NT2/D1 (cell line): ENCODE data around the gene GLRA1.
"Not testable (repeated sequence)": the region's sequence is repeated elsewhere in the genome, so short reads cannot be mapped to it uniquely, and the experiment has no call there.

Experiments used
- DNase-seq: peaks from one replicate; pipeline ENCODE4 v3.0.0-alpha.2; 2011; ENCODE audit warnings: low read depth, low spot score
- H3K27me3 ChIP-seq: 2 replicates; pipeline ENCODE4 v1.6.0; 2011; ENCODE audit warnings: mild to moderate bottlenecking; ENCODE audit not compliant: insufficient read length, insufficient read depth
- H3K36me3 ChIP-seq: 2 replicates; pipeline ENCODE4 v1.6.1; 2011; ENCODE audit warnings: mild to moderate bottlenecking, low read length, mixed read lengths; ENCODE audit not compliant: insufficient read depth, insufficient read length
- H3K4me1 ChIP-seq: 2 replicates; pipeline ENCODE4 v1.5.1; 2011; ENCODE audit not compliant: insufficient read depth, insufficient read length
- H3K4me3 ChIP-seq: 2 replicates; pipeline ENCODE4 v1.5.1; 2011; ENCODE audit warnings: low read depth; ENCODE audit not compliant: insufficient read length
- H3K9ac ChIP-seq: 2 replicates; pipeline ENCODE4 v1.6.0; 2011; ENCODE audit warnings: low read depth; ENCODE audit not compliant: insufficient read length
- H3K9me3 ChIP-seq: 2 replicates; pipeline ENCODE4 v1.5.1; 2011; ENCODE audit warnings: mild to moderate bottlenecking, low read length; ENCODE audit not compliant: insufficient read depth
- SUZ12 ChIP-seq: IDR thresholded peaks from 2 replicates; pipeline ENCODE4 v1.6.1; 2011; ENCODE audit not compliant: insufficient read length, insufficient read depth; ENCODE audit errors: extremely low read depth
- YY1 ChIP-seq: IDR thresholded peaks from 2 replicates; pipeline ENCODE4 v1.6.1; 2011; ENCODE audit not compliant: insufficient read length, insufficient read depth
- ZNF274 ChIP-seq: IDR thresholded peaks from 2 replicates; pipeline ENCODE4 v1.6.1; 2011; ENCODE audit warnings: mild to moderate bottlenecking, low read depth, low read length

Gene GLRA1

GRCh38 chr5:151856861-151857260, 67.8 kb downstream of the GLRA1 start:
- DNase-seq = no peak
- Histone ChIP-seq H3K9me3 (no peaks in the 10 kb centered on the region), H3K4me3 (no peak overlapping the region), H3K27me3 (no peaks in the 10 kb centered on the region), H3K36me3 (no peaks in the 10 kb centered on the region), H3K9ac (no peak overlapping the region), H3K4me1 (no peaks in the 10 kb centered on the region)
- TF ChIP-seq YY1 = no peak
- no peak for TF ChIP-seq SUZ12
- no peak for TF ChIP-seq ZNF274

DNA sequence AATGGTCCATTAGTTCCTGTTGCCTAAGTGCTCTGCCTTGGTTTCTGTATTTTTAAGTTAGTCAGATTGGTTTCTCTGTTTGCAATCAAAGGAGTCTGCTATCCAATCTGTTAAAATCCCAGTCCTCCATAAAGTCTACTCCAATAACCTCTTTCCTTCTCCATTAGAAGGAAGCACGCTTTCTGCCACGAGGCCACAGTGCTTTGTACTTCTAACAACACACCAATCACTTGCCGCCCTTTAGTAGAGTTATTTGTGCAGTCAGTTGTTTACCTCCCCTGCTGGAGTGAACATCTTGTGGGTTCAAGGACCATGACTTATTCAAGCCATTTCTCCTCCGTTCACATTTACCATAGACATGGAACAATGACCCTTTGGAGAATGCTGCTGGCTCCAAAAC, 69.0 kb downstream of the GLRA1 start:
- DNase-seq = no peak
- H3K4me1 ChIP-seq = no peaks in the 10 kb centered on the region
- H3K9ac ChIP-seq = no peak overlapping the region
- H3K27me3 ChIP-seq = no peaks in the 10 kb centered on the region
- H3K9me3 ChIP-seq = no peaks in the 10 kb centered on the region
- no peaks in the 10 kb centered on the region for H3K36me3 ChIP-seq
- TF ChIP-seq ZNF274 (no peak), YY1 (no peak), SUZ12 (no peak)
- H3K4me3 ChIP-seq = no peak overlapping the region

- H3K36me3 ChIP-seq = no peaks in the 10 kb centered on the region
- no peaks in the 10 kb centered on the region for H3K27me3 ChIP-seq
- no peak overlapping the region for H3K9ac ChIP-seq
- no peak overlapping the region for H3K4me3 ChIP-seq
- H3K4me1 ChIP-seq = no peaks in the 10 kb centered on the region
- no peak for DNase-seq
- no peak for TF ChIP-seq SUZ12
- H3K9me3 ChIP-seq = no peaks in the 10 kb centered on the region
Observed at GRCh38 chr5:151847871-151848270, 76.8 kb downstream of the GLRA1 start.

DNA sequence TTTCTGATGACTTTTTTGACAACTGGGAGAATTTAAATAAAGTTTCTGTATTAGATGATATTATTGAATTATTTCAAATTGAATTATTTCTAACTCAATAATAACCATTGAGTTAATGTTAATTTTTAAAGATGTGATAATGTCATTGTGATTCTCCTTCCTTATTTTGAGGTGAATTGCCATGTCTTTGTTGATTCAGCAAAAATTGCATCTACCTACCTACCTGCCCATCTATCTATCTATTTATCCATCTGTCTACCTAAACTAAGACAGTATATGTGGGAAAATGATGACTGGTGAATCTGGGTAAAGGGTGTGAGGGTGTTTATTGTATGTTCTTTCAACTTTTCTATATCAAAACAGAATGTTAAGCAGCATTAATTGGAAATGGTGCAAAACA, 77.9 kb downstream of the GLRA1 start:
- Histone ChIP-seq H3K9ac (no peak overlapping the region), H3K9me3 (no peaks in the 10 kb centered on the region), H3K4me3 (no peak overlapping the region), H3K36me3 (no peaks in the 10 kb centered on the region), H3K27me3 (no peaks in the 10 kb centered on the region), H3K4me1 (no peaks in the 10 kb centered on the region)
- DNase-seq = no peak
- TF ChIP-seq YY1 (no peak), SUZ12 (no peak), ZNF274 (no peak)

GRCh38 chr5:151832843-151833242, 91.8 kb downstream of the GLRA1 start:
- not testable (repeated sequence) for H3K9me3 ChIP-seq, H3K36me3 ChIP-seq, H3K4me1 ChIP-seq, H3K27me3 ChIP-seq, H3K4me3 ChIP-seq, H3K9ac ChIP-seq, DNase-seq

GRCh38 chr5:151829370-151829769, 95.3 kb downstream of the GLRA1 start:
- no peak for TF ChIP-seq SUZ12
- TF ChIP-seq ZNF274 = no peak
- TF ChIP-seq YY1 = no peak
- Histone ChIP-seq H3K4me3 (no peak overlapping the region), H3K9me3 (no peaks in the 10 kb centered on the region; the same call in 1 of the 2 replicates), H3K4me1 (peaks cover 2% of the 10 kb centered on the region), H3K27me3 (no peaks in the 10 kb centered on the region), H3K36me3 (no peaks in the 10 kb centered on the region), H3K9ac (no peak overlapping the region)
- no peak for DNase-seq

DNA sequence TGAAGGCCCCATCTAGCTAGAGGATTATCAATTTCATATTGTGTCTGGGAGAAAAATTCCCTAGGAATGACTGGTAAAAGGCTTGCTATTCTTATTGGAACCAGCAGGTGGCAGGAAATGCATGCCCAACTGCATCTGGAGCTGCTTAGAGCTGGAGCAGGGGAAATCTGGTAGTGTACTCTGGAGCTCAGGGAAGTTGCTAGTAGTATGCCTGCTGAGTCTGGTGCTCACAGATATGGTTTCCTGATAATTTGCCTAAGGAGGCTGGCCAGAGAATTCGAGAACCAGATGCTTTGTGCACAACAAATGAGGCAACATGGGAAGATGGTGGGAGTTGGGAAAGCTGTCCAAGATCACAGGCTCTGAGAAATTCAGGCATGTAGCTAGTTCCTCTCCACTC, 99.2 kb downstream of the GLRA1 start:
- Histone ChIP-seq H3K4me3 (no peak overlapping the region), H3K9me3 (no peaks in the 10 kb centered on the region), H3K27me3 (no peaks in the 10 kb centered on the region), H3K9ac (no peak overlapping the region), H3K4me1 (peaks cover 2% of the 10 kb centered on the region), H3K36me3 (no peaks in the 10 kb centered on the region)
- DNase-seq = peak; percentile 40
- TF ChIP-seq SUZ12 (no peak), YY1 (no peak), ZNF274 (no peak)

DNA sequence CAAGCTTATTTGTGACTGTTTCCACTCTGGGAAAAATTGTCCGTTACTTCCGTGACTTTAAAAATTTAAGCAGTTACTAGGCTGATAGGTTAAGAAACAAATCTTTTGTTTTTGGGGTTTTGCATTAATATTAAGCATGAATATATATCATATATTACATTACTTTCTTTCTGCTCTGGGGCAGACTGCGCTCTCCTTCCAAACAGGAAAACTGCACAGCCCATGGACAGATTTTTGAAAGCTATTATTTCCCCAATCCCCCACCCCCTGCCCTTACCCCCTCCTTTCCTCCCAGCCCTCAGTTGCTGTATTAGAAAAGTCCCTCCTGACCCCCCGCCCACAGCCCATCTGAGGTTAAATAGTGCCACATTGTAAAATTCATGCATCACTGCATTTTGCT, 102.5 kb downstream of the GLRA1 start:
- no peak for TF ChIP-seq YY1
- no peak for TF ChIP-seq SUZ12
- no peak for TF ChIP-seq ZNF274
- H3K9me3 ChIP-seq = no peaks in the 10 kb centered on the region
- no peak overlapping the region for H3K4me3 ChIP-seq
- no peak overlapping the region for H3K9ac ChIP-seq
- no peaks in the 10 kb centered on the region for H3K27me3 ChIP-seq
- peaks cover 2% of the 10 kb centered on the region for H3K4me1 ChIP-seq
- DNase-seq = no peak
- H3K36me3 ChIP-seq = peaks cover 3% of the 10 kb centered on the region
